T1000 (cell line): ENCODE results near the gene B4GALT5.
A peak's percentile ranks its signal among the peaks of the same experiment; 100 is the strongest.

ENCODE experiments used
- DNase-seq: peaks from one replicate; lab custom pipeline; 2025; ENCODE audit warnings: mixed read lengths; lab: John Stamatoyannopoulos, UW

The B4GALT5 gene

GRCh38 chr20:49657118-49657901, 56.4 kb downstream of the B4GALT5 start:
- no peak for DNase-seq

GRCh38 chr20:49656304-49656703, 57.4 kb downstream of the B4GALT5 start:
- DNase-seq: no peak

GRCh38 chr20:49653925-49654434, 59.7 kb downstream of the B4GALT5 start:
- DNase-seq: no peak

- no peak for DNase-seq
Measured at GRCh38 chr20:49649672-49650071, 64.0 kb downstream of the B4GALT5 start.

GRCh38 chr20:49647550-49647949, 66.1 kb downstream of the B4GALT5 start:
- peak; percentile 32 for DNase-seq

- DNase-seq: no peak
Measured at GRCh38 chr20:49646528-49646927, 67.2 kb downstream of the B4GALT5 start.

- peak; percentile 20 for DNase-seq
Measured at GRCh38 chr20:49646126-49646525, 67.6 kb downstream of the B4GALT5 start.

GRCh38 chr20:49644980-49645565, 68.6 kb downstream of the B4GALT5 start:
- DNase-seq: no peak

- no peak for DNase-seq
Measured at GRCh38 chr20:49642816-49643215, 70.9 kb downstream of the B4GALT5 start.

GRCh38 chr20:49641683-49642656, 71.7 kb downstream of the B4GALT5 start:
- no peak for DNase-seq

GRCh38 chr20:49637046-49637637, 76.5 kb downstream of the B4GALT5 start:
- DNase-seq: no peak

- DNase-seq: no peak
Measured at GRCh38 chr20:49636447-49636846, 77.2 kb downstream of the B4GALT5 start.

GRCh38 chr20:49635866-49636265, 77.8 kb downstream of the B4GALT5 start:
- DNase-seq: no peak

- no peak for DNase-seq
Measured at GRCh38 chr20:49635166-49635565, 78.5 kb downstream of the B4GALT5 start.

- no peak for DNase-seq
Measured at GRCh38 chr20:49634116-49634515, 79.6 kb downstream of the B4GALT5 start.

GRCh38 chr20:49633643-49634042, 80.0 kb downstream of the B4GALT5 start:
- no peak for DNase-seq

GRCh38 chr20:49633023-49633422, 80.7 kb downstream of the B4GALT5 start:
- DNase-seq: no peak

GRCh38 chr20:49631856-49632418, 81.7 kb downstream of the B4GALT5 start:
- DNase-seq: no peak

GRCh38 chr20:49631061-49631716, 82.5 kb downstream of the B4GALT5 start:
- no peak for DNase-seq

GRCh38 chr20:49630396-49630951, 83.2 kb downstream of the B4GALT5 start:
- DNase-seq: no peak

GRCh38 chr20:49629606-49630005, 84.1 kb downstream of the B4GALT5 start:
- no peak for DNase-seq
